A549 (cell line): ENCODE results near the gene DPYD. TPM values are rescaled to one million over a fixed set of nuclear protein-coding genes. Genes with fewer than 3 reads are reported as not detected.

Source experiments
- ATAC-seq, 2 experiments: fragments of 200-7000 bp in 1 of 2; fragments of >200 bp in 1 of 2; cut with Nextera tagmentation in 1 of 2; cut with Tn5 transposase in 1 of 2; 3 replicates each; pipeline versions ENCODE4 v1.8.0 to v1.9.1; 2018 to 2020; ENCODE audit warnings: mild to moderate bottlenecking in 1 of 2, moderate library complexity in 1 of 2
- CTCF ChIA-PET: fragments of 300-600 bp; sonication (Branson Sonifier 250); formaldehyde crosslinking; extraction: SDS; loops from one replicate; lab custom pipeline; 2021; ENCODE audit warnings: antibody characterized with exemption, inconsistent platforms; lab: Yijun Ruan, JAX
- POLR2A ChIA-PET: fragments of 350-600 bp; formaldehyde crosslinking; extraction: SDS; loops from one replicate; lab custom pipeline; 2021; ENCODE audit warnings: antibody characterized with exemption, inconsistent platforms; lab: Yijun Ruan, JAX
- DNase-seq, 2 experiments: peaks; one replicate each; pipeline versions ENCODE4 v3.0.0 to v3.0.0-alpha.2; 2011 to 2016; ENCODE audit warnings: low read depth in 1 of 2, low spot score in 1 of 2
- FAIRE-seq: peaks from 2 replicates; lab custom pipeline; 2011; peaks lifted over from hg19 to GRCh38; lab: Jason Lieb, UNC
- H3K27ac ChIP-seq, 2 experiments: fragments of >200 bp; sonication (Bioruptor Twin); formaldehyde crosslinking; 3 replicates each; pipeline ENCODE4 v1.5.1; 2016 to 2017
- H3K4me1 ChIP-seq: fragments of >200 bp; sonication (Bioruptor Twin); formaldehyde crosslinking; 3 replicates; pipeline ENCODE4 v1.6.1; 2016
- H3K4me2 ChIP-seq: fragments of >200 bp; sonication (Bioruptor Twin); formaldehyde crosslinking; 3 replicates; pipeline ENCODE4 v1.6.1; 2016
- H3K4me3 ChIP-seq: fragments of >200 bp; sonication (Bioruptor Twin); formaldehyde crosslinking; 3 replicates; pipeline ENCODE4 v1.5.1; 2016
- H3K9me3 ChIP-seq: fragments of >200 bp; sonication (Bioruptor Twin); formaldehyde crosslinking; 3 replicates; pipeline ENCODE4 v1.6.1; 2016
- BHLHE40 ChIP-seq: IDR thresholded peaks from 2 replicates; pipeline ENCODE4 v1.6.1; 2012; ENCODE audit warnings: low read depth, low read length, inconsistent platforms
- CBX2 ChIP-seq: fragments of 200-600 bp; sonication (generic); IDR thresholded peaks from 2 replicates; pipeline ENCODE4 v1.6.1; 2016; ENCODE audit warnings: low read depth, mild to moderate bottlenecking, borderline replicate concordance
- CBX8 ChIP-seq: fragments of 200-600 bp; sonication (generic); IDR thresholded peaks from 2 replicates; pipeline ENCODE4 v1.6.1; 2016
- CEBPB ChIP-seq, 2 experiments: fragments of >200 bp in 1 of 2; sonication (Bioruptor Twin) in 1 of 2; formaldehyde crosslinking in 1 of 2; IDR thresholded peaks; 2 replicates each; pipeline ENCODE4 v1.6.1; 2012 to 2016
- EHMT2 ChIP-seq: fragments of 200-600 bp; sonication (generic); IDR thresholded peaks from 2 replicates; pipeline ENCODE4 v1.6.1; 2016; ENCODE audit warnings: antibody characterized with exemption, low read depth, mild to moderate bottlenecking, moderate library complexity
- ESRRA ChIP-seq: fragments of 150-350 bp; IDR thresholded peaks from 2 replicates; pipeline ENCODE4 v1.6.1; 2014; ENCODE audit warnings: mild to moderate bottlenecking, low read length, borderline replicate concordance
- FOXS1 ChIP-seq: fragments of 250-450 bp; sonication (Bioruptor Pico); IDR thresholded peaks from 2 replicates; pipeline ENCODE4 v1.5.0; 2020; ENCODE audit warnings: mild to moderate bottlenecking, moderate library complexity
- HDAC2 ChIP-seq: fragments of 200-600 bp; sonication (generic); IDR thresholded peaks from 2 replicates; pipeline ENCODE4 v1.6.1; 2016
- JUNB ChIP-seq: fragments of >200 bp; sonication (Bioruptor Twin); formaldehyde crosslinking; IDR thresholded peaks from 2 replicates; pipeline ENCODE4 v1.6.1; 2016
- KDM5A ChIP-seq: fragments of 200-600 bp; sonication (generic); IDR thresholded peaks from 2 replicates; pipeline ENCODE4 v1.6.1; 2016; ENCODE audit warnings: antibody characterized with exemption, mild to moderate bottlenecking
- NFE2L2 ChIP-seq: fragments of 150-350 bp; conservative IDR thresholded peaks from 2 replicates; pipeline ENCODE4 v1.6.1; 2014; ENCODE audit warnings: low read length
- NPAS2 ChIP-seq: fragments of 250-450 bp; sonication (Bioruptor Pico); IDR thresholded peaks from 2 replicates; pipeline ENCODE4 v1.8.0; 2022; ENCODE audit warnings: mild to moderate bottlenecking, moderate library complexity, borderline replicate concordance
- NR3C1 ChIP-seq: fragments of >200 bp; sonication (Bioruptor Twin); formaldehyde crosslinking; IDR thresholded peaks from 3 replicates; pipeline ENCODE4 v1.6.1; 2017
- PHF8 ChIP-seq: fragments of 200-600 bp; sonication (generic); IDR thresholded peaks from 2 replicates; pipeline ENCODE4 v1.6.1; 2016; ENCODE audit warnings: low read depth, mild to moderate bottlenecking, antibody characterized with exemption, moderate library complexity, borderline replicate concordance
- RAD21 ChIP-seq, 2 experiments: fragments of >200 bp in 1 of 2; sonication (Bioruptor Twin) in 1 of 2; formaldehyde crosslinking in 1 of 2; IDR thresholded peaks in 1 of 2; conservative IDR thresholded peaks in 1 of 2; 2 replicates in 1 of 2; 3 replicates in 1 of 2; pipeline ENCODE4 v1.6.1; 2012 to 2018; ENCODE audit warnings: inconsistent platforms in 1 of 2
- RARB ChIP-seq: fragments of 250-450 bp; sonication (Bioruptor Pico); IDR thresholded peaks from 2 replicates; pipeline ENCODE4 v1.8.0; 2021; ENCODE audit warnings: mild to moderate bottlenecking, moderate library complexity
- RCOR1 ChIP-seq: fragments of 150-350 bp; IDR thresholded peaks from 2 replicates; pipeline ENCODE4 v1.6.1; 2014; ENCODE audit warnings: antibody characterized with exemption, low read length, low read depth
- RFX5 ChIP-seq: fragments of 450-650 bp; IDR thresholded peaks from 2 replicates; pipeline ENCODE4 v1.7.1; 2014; ENCODE audit warnings: antibody characterized with exemption, mild to moderate bottlenecking, moderate library complexity
- RNF2 ChIP-seq: fragments of 200-600 bp; sonication (generic); IDR thresholded peaks from 2 replicates; pipeline ENCODE4 v1.6.1; 2016; ENCODE audit warnings: low read depth, mild to moderate bottlenecking, antibody characterized with exemption, moderate library complexity, borderline replicate concordance
- SMC3 ChIP-seq: fragments of >200 bp; sonication (Bioruptor Twin); formaldehyde crosslinking; IDR thresholded peaks from 3 replicates; pipeline ENCODE4 v1.6.1; 2018; ENCODE audit warnings: inconsistent platforms
- SREBF2 ChIP-seq: fragments of 450-650 bp; IDR thresholded peaks from 2 replicates; pipeline ENCODE4 v1.6.1; 2014; ENCODE audit warnings: mild to moderate bottlenecking, moderate library complexity
- ZFP36 ChIP-seq: fragments of 450-650 bp; IDR thresholded peaks from 2 replicates; pipeline ENCODE4 v1.6.1; 2014; ENCODE audit warnings: borderline replicate concordance; ENCODE audit not compliant: partially characterized antibody
- ZNF302 ChIP-seq: fragments of 250-450 bp; sonication (Bioruptor Pico); IDR thresholded peaks from 2 replicates; pipeline ENCODE4 v1.9.0; 2021; ENCODE audit warnings: inconsistent platforms, mild to moderate bottlenecking, moderate library complexity
- WGBS: methylation state at CpG from one replicate; pipeline ENCODE4 v1.1.6; 2017; ENCODE audit errors: missing lambda C conversion rate; 5-methylcytosine and 5-hydroxymethylcytosine counted together
- polyA plus RNA-seq, 4 experiments: library from polyadenylated mRNA; depleted of rRNA in 3 of 4; stranded (reverse); fragments of >200 nt; fragmentation: RNase III in 1 of 4; extraction: RNeasy Plus Mini Kit Qiagen cat#74134 plus additional on column Dnase treatment in 1 of 4; gene quantifications; 2 replicates in 3 of 4; 3 replicates in 1 of 4; pipeline ENCODE4 v1.2.3, GENCODE V29; 2011 to 2017
- TF ChIP-seq, protein P1 (sequence below): fragments of >200 bp; sonication (Bioruptor Twin); formaldehyde crosslinking; IDR thresholded peaks from 3 replicates; pipeline ENCODE4 v1.6.1; 2016
- TF ChIP-seq, protein P2 (sequence below): IDR thresholded peaks from 2 replicates; pipeline ENCODE4 v1.6.1; 2012
- TF ChIP-seq, protein P3 (sequence below): fragments of 450-650 bp; IDR thresholded peaks from 2 replicates; pipeline ENCODE4 v1.6.1; 2014; ENCODE audit warnings: antibody characterized with exemption
- TF ChIP-seq, protein P4 (sequence below): fragments of 250-450 bp; sonication (Bioruptor Pico); IDR thresholded peaks from 2 replicates; pipeline ENCODE4 v1.5.0; 2021; ENCODE audit warnings: mild to moderate bottlenecking, moderate library complexity, borderline replicate concordance
- TF ChIP-seq, protein P5 (sequence below): fragments of 250-450 bp; sonication (Bioruptor Pico); IDR thresholded peaks from 2 replicates; pipeline ENCODE4 v1.5.0; 2020; ENCODE audit warnings: low read depth, mild to moderate bottlenecking, moderate library complexity

Gene DPYD
- polyA plus RNA-seq, 2 of the 4 experiments (the other 2 are of a cell fraction), result 5.9 to 7.5 TPM

DNA sequence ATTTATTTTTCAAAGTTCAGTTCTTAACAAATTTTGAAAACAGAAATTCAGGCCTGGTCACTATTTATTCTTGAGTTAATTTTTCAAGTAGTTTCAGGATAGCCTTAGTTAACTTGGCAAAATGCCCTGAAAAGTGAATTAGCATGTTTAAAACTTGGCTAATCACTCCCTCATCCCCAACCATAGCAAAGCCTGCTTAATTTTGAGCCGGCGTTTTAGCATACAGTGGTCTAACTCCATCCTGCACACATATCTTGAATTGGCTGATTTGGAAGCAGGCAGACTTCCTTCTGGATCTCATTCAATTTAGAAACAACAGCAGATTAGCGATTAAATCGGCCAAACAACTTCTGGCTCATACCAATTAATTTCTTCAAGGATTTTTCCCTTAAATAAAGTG lies 760.0 kb downstream of the DPYD start:
- 65% methylated on average over 4 of the region's 4 CpGs for WGBS
- Histone ChIP-seq H3K4me2 (no peak overlapping the region), H3K27ac (no peak overlapping the region), H3K9me3 (no peaks in the 10 kb centered on the region), H3K4me3 (no peak overlapping the region), H3K4me1 (no peaks in the 10 kb centered on the region)
- POLR2A ChIA-PET, result no interaction called here
- ATAC-seq, result no peak
- TF ChIP-seq HDAC2 (no peak), KDM5A (no peak), PHF8 (no peak), ESRRA (no peak), CBX8 (no peak), NR3C1 (no peak), JUNB (no peak), ZFP36 (no peak), FOXS1 (CRISPR knock-in tag) (no peak), SREBF2 (no peak), SMC3 (no peak), RFX5 (no peak), RAD21 (conservative IDR thresholded peaks at IDR 0.05 in 1 of 2, IDR thresholded peaks at IDR 0.05 in 1 of 2) (no peak), CEBPB (IDR thresholded peaks at IDR 0.05) (no peak), NPAS2 (no peak), ZNF302 (CRISPR knock-in tag) (no peak)
- TF ChIP-seq, protein P1, sequence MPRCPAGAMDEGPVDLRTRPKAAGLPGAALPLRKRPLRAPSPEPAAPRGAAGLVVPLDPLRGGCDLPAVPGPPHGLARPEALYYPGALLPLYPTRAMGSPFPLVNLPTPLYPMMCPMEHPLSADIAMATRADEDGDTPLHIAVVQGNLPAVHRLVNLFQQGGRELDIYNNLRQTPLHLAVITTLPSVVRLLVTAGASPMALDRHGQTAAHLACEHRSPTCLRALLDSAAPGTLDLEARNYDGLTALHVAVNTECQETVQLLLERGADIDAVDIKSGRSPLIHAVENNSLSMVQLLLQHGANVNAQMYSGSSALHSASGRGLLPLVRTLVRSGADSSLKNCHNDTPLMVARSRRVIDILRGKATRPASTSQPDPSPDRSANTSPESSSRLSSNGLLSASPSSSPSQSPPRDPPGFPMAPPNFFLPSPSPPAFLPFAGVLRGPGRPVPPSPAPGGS, result no peak
- TF ChIP-seq, protein P2, sequence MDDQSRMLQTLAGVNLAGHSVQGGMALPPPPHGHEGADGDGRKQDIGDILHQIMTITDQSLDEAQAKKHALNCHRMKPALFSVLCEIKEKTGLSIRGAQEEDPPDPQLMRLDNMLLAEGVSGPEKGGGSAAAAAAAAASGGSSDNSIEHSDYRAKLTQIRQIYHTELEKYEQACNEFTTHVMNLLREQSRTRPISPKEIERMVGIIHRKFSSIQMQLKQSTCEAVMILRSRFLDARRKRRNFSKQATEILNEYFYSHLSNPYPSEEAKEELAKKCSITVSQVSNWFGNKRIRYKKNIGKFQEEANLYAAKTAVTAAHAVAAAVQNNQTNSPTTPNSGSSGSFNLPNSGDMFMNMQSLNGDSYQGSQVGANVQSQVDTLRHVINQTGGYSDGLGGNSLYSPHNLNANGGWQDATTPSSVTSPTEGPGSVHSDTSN, result no peak
- TF ChIP-seq, protein P3, sequence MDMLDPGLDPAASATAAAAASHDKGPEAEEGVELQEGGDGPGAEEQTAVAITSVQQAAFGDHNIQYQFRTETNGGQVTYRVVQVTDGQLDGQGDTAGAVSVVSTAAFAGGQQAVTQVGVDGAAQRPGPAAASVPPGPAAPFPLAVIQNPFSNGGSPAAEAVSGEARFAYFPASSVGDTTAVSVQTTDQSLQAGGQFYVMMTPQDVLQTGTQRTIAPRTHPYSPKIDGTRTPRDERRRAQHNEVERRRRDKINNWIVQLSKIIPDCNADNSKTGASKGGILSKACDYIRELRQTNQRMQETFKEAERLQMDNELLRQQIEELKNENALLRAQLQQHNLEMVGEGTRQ, result no peak
- TF ChIP-seq, protein P4, sequence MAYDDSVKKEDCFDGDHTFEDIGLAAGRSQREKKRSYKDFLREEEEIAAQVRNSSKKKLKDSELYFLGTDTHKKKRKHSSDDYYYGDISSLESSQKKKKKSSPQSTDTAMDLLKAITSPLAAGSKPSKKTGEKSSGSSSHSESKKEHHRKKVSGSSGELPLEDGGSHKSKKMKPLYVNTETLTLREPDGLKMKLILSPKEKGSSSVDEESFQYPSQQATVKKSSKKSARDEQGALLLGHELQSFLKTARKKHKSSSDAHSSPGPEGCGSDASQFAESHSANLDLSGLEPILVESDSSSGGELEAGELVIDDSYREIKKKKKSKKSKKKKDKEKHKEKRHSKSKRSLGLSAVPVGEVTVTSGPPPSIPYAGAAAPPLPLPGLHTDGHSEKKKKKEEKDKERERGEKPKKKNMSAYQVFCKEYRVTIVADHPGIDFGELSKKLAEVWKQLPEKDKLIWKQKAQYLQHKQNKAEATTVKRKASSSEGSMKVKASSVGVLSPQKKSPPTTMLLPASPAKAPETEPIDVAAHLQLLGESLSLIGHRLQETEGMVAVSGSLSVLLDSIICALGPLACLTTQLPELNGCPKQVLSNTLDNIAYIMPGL (CRISPR knock-in tag), result no peak
- no peak for FAIRE-seq
- no peak for DNase-seq
- CTCF ChIA-PET, result no interaction called here

DNA sequence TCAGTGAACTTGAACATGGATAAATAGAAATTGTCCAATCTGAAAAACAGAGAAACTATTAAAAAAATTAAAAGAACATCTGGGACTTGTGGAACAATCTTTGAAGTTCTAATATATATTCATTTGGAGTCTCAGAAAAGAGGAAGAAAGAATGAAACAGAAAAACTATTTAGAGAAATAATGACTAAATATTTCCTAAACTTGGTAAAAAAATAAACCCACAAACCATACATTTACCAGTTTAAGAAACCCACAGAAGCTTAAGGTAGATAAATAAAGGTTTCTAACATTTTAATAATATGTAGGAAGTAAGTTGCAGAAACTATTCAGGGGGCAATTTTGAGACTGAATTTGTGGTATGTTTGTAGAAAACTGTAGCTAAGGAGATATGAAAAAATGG lies 761.5 kb downstream of the DPYD start:
- ChIA-PET CTCF (no interaction called here), POLR2A (no interaction called here)
- no peaks in the 10 kb centered on the region for H3K9me3 ChIP-seq
- DNase-seq (no peak), FAIRE-seq (no peak), ATAC-seq (no peak)
- H3K4me1 ChIP-seq, result no peaks in the 10 kb centered on the region
- H3K4me2 ChIP-seq, result no peak overlapping the region
- no peak overlapping the region for H3K27ac ChIP-seq
- no peak for TF ChIP-seq NR3C1
- no peak for TF ChIP-seq EHMT2
- H3K4me3 ChIP-seq, result no peak overlapping the region

DNA sequence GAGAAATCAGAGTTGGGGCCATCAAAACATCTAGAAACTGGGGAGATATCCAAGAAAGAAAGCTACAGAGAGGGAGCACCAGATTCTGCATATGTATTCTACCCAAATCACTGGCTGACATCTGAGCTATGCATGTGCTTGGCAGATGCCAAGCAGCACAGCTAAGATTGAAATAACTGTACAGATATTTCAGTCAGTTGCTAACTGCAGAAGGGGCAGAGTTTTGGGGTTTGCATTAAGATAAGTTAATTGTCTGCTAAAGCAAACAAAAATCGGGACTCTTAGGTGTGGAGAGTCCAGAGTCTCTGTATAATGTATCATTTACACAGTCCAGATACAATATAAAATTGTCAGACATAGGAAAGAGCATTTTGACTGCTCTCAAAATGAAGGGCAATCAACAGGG lies 762.1 kb downstream of the DPYD start:
- no peak overlapping the region for H3K27ac ChIP-seq
- DNase-seq, result no peak
- H3K4me3 ChIP-seq, result no peak overlapping the region
- 0% methylated on average over 1 of the region's 1 CpG for WGBS
- CTCF ChIA-PET, result interaction anchor here (0.5 to 1.2 kb wide), 2 partner anchors 41 to 210 kb away, joined by 3 read pairs; no protein-coding TSS in a partner anchor
- POLR2A ChIA-PET, result no interaction called here
- H3K4me2 ChIP-seq, result no peak overlapping the region
- no peaks in the 10 kb centered on the region for H3K4me1 ChIP-seq
- TF ChIP-seq CBX2 (no peak), RNF2 (no peak), RARB (CRISPR knock-in tag) (no peak), NFE2L2 (no peak), BHLHE40 (no peak), SREBF2 (no peak), RCOR1 (no peak), HDAC2 (no peak), PHF8 (no peak)
- TF ChIP-seq, protein P5, sequence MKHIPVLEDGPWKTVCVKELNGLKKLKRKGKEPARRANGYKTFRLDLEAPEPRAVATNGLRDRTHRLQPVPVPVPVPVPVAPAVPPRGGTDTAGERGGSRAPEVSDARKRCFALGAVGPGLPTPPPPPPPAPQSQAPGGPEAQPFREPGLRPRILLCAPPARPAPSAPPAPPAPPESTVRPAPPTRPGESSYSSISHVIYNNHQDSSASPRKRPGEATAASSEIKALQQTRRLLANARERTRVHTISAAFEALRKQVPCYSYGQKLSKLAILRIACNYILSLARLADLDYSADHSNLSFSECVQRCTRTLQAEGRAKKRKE (CRISPR knock-in tag), result no peak
- TF ChIP-seq, all 56 proteins: peak for 0
- FAIRE-seq, result no peak
- no peaks in the 10 kb centered on the region for H3K9me3 ChIP-seq
- no peak for ATAC-seq
